Skin epidermis (tissue), 12 donors: ENCODE data around the gene FAM110C.
"Not testable (repeated sequence)": the region's sequence is repeated elsewhere in the genome, so short reads cannot be mapped to it uniquely, and the experiment has no call there.

Source experiments
- H3K27ac ChIP-seq, 21 experiments: fragments of 200-600 bp; sonication (generic) in 11 of 21; one replicate each; pipeline ENCODE4 v1.5.0; 2020; ENCODE audit warnings: mild to moderate bottlenecking in 3 of 21, inconsistent platforms in 2 of 21, moderate library complexity in 2 of 21
- H3K4me3 ChIP-seq, 7 experiments: fragments of 200-600 bp; sonication (generic) in 2 of 7; one replicate each; pipeline ENCODE4 v1.5.0; 2020; ENCODE audit warnings: inconsistent platforms in 2 of 7, mild to moderate bottlenecking in 2 of 7, moderate library complexity in 1 of 7

FAM110C gene

GRCh38 chr2:46471-47345 is at the start of gene FAM110C:
Gene FAM110C (minus strand): TSS chr2:46505. CDS start chr2:46385, 120 bp downstream.
- Histone ChIP-seq H3K4me3 (peak within 1 kb of the TSS; percentile 44 to 71 (median 58)), H3K27ac (peak within 1 kb of the TSS; percentile 3 to 89 (median 82))

- no peak overlapping the region for H3K4me3 ChIP-seq
These were observed 46.0 kb upstream of the FAM110C start for GRCh38 chr2:92326-92725.

GRCh38 chr2:90645-91312 is 44.5 kb upstream of the FAM110C start:
- Histone ChIP-seq H3K27ac (no peak overlapping the region), H3K4me3 (no peak overlapping the region)

More at GRCh38 chr2:92326-92725, 46.0 kb upstream of the FAM110C start:
- H3K27ac ChIP-seq, result no peak overlapping the region

GRCh38 chr2:85761-86160 is 39.5 kb upstream of the FAM110C start:
- Histone ChIP-seq H3K27ac (no peak overlapping the region), H3K4me3 (no peak overlapping the region)

GRCh38 chr2:84121-84520 is 37.8 kb upstream of the FAM110C start:
- H3K4me3 ChIP-seq, result no peak overlapping the region
- no peak overlapping the region for H3K27ac ChIP-seq

- H3K27ac ChIP-seq, result no peak overlapping the region
These were observed 34.8 kb upstream of the FAM110C start for GRCh38 chr2:80971-81736.

GRCh38 chr2:80378-80777 is 34.1 kb upstream of the FAM110C start:
- no peak overlapping the region for H3K4me3 ChIP-seq
- H3K27ac ChIP-seq, result no peak overlapping the region

More at GRCh38 chr2:80971-81736, 34.8 kb upstream of the FAM110C start:
- H3K4me3 ChIP-seq, result no peak overlapping the region

GRCh38 chr2:71309-72035 is 25.2 kb upstream of the FAM110C start:
- peak overlapping the region in 9 of 21 experiments; percentile 6 to 80 (median 46) for H3K27ac ChIP-seq
- H3K4me3 ChIP-seq, result no peak overlapping the region

GRCh38 chr2:69366-70344 is 23.4 kb upstream of the FAM110C start:
- Histone ChIP-seq H3K27ac (peak overlapping the region in 9 of 21 experiments; percentile 14 to 80 (median 39)), H3K4me3 (no peak overlapping the region)

GRCh38 chr2:68637-69036 is 22.3 kb upstream of the FAM110C start:
- H3K4me3 ChIP-seq, result not testable (repeated sequence)
- H3K27ac ChIP-seq, result peak overlapping the region in 1 of 21 experiments; percentile 7

- Histone ChIP-seq H3K4me3 (no peak overlapping the region), H3K27ac (no peak overlapping the region)
These were observed 20.5 kb upstream of the FAM110C start for GRCh38 chr2:66853-67252.

- no peak overlapping the region for H3K4me3 ChIP-seq
- no peak overlapping the region for H3K27ac ChIP-seq
These were observed 18.8 kb upstream of the FAM110C start for GRCh38 chr2:65121-65520.

- Histone ChIP-seq H3K4me3 (no peak overlapping the region), H3K27ac (no peak overlapping the region)
These were observed 9.5 kb upstream of the FAM110C start for GRCh38 chr2:55587-56448.

- H3K27ac ChIP-seq, result no peak overlapping the region
- no peak overlapping the region for H3K4me3 ChIP-seq
These were observed 5.3 kb upstream of the FAM110C start for GRCh38 chr2:51613-52012.

GRCh38 chr2:47737-48136 is 1.4 kb upstream of the FAM110C start:
- Histone ChIP-seq H3K4me3 (no peak overlapping the region), H3K27ac (peak overlapping the region in 3 of 21 experiments; percentile 46 to 84 (median 82))

- H3K4me3 ChIP-seq, result peak overlapping the region; percentile 44 to 71 (median 58)
- peak overlapping the region in 15 of 21 experiments; percentile 38 to 89 (median 82) for H3K27ac ChIP-seq
These were observed 1.0 kb upstream of the FAM110C start for GRCh38 chr2:47346-47725.

- peak overlapping the region; percentile 3 to 89 (median 82) for H3K27ac ChIP-seq
- H3K4me3 ChIP-seq, result peak overlapping the region; percentile 44 to 71 (median 58)
These were observed 204 bp downstream of the FAM110C start for GRCh38 chr2:46131-46470.
